DMS153 (cell line): ENCODE data around the gene HS1BP3.

Experiments used
- DNase-seq: peaks from one replicate; lab custom pipeline; 2025; lab: John Stamatoyannopoulos, UW

HS1BP3 gene

GRCh38 chr2:20584399-20585358 lies 66.2 kb downstream of the HS1BP3 start:
- DNase-seq = no peak

GRCh38 chr2:20584045-20584398 lies 66.9 kb downstream of the HS1BP3 start:
- DNase-seq = no peak

DNA sequence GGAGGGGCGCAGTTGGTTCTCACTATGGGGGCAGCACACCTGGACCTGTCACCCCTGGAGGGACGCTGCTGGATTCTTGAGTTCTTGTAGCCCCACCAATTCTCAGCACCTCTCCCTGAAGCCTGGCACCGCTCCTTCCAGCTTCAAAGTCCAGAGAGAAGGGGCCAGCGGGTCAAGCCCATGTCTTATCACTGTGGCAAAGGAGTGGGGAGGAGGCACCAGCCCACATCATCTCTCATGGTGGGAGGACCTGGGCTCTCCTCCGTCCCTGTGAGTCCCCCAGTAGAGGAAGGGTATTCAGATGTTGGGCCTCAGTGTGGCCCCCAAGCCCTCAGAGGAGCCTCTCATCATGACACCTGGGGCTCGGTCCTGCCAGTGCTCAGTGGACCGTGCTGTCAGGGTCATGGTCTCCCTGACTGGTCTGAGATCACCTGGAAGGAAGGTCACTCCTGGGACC lies 67.4 kb downstream of the HS1BP3 start:
- no peak for DNase-seq

GRCh38 chr2:20582600-20583221 lies 68.2 kb downstream of the HS1BP3 start:
- no peak for DNase-seq

- no peak for DNase-seq
These were observed 70.0 kb downstream of the HS1BP3 start for GRCh38 chr2:20580690-20581437.

GRCh38 chr2:20579866-20580265 lies 71.0 kb downstream of the HS1BP3 start:
- DNase-seq = no peak

GRCh38 chr2:20578895-20579825 lies 71.7 kb downstream of the HS1BP3 start:
- DNase-seq = peak; percentile 39

GRCh38 chr2:20578266-20578894 lies 72.5 kb downstream of the HS1BP3 start:
- DNase-seq = no peak

DNA sequence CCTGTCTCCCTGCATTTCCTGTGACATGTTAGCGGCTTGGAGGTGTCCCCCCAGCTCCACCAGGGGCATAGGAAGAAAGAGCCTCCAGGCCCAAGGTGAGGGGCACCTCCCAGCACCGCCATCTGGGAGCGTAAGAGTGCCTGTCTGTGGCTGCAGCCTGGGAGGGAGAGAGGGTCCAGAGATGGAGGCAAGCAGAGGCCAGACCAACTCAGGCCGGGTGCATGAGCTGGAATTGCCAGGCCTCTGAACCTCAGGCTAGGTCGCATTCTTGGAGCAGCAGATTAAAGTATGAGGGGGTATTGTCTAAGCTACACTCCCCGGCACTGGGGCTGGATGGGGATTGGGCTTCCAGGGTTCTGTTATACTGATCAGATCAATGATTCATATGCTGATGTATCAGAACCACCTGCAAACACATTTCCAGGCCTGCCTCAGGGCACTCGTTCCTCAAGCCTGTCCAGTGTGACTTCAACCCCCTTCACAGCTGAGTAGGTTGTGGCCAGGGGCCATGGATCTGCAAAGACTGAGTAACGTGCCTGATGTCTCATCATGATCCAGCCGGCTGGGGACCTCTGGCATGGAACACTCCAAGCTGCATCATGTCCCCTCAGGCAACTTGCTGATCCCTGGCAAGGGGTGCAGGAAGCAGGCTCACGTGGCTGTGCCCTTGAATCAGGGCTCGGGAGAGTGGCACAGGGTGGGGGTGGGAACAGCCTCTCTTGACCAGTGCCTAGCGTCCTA lies 73.2 kb downstream of the HS1BP3 start:
- DNase-seq = no peak

GRCh38 chr2:20576598-20577115 lies 74.2 kb downstream of the HS1BP3 start:
- DNase-seq = no peak

DNA sequence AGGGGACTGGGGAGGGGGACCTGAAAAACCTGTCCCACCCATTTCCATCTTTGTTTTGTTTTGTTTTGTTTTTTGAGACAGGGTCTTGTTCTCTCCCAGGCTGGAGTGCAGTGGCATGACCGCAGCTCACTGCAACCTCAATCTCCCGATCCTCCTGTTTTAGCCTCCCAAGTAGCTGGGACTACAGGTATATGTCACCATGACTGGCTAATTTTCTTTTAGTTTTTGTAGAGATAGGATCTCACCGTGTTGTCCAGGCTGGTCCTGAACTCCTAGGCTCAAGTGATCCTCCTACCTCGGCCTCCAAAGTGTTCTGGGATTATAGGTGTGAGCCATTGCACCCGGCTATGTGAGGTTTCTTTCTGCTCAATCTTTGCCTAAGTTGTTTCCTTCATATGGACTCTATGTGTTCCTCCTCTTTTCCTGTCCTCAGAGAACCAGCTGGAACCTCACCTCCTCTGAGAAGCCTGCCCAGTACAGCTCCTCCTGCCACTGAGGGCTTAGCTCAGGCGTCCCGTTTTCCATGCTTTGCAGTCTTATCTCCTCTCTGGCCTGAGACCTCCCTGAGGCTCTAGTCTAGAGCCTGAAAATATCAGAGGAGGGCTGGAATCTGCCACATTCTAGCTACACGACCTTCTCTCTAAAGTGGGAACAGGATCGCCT lies 74.8 kb downstream of the HS1BP3 start:
- DNase-seq = no peak

DNA sequence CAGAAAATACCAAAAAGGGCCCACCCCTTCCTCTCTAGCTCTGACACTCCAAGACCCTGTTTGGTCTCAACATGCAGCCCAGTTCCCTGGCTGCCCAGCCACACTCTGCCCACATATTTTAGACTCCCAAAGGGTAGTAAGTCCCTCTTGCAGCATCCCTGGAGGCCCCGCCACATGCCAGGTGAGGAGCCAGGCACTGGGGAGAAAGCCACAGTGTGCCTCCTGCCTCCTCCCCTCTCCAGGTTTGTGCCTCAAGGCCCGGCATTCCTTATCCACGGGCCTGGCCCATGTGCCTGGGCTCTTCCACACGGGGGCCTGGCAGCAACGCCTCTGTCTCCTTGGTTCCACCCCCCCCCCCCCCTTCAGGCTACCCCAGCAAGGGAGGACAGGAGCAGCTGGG lies 75.5 kb downstream of the HS1BP3 start:
- DNase-seq = no peak

GRCh38 chr2:20574930-20575329 lies 76.0 kb downstream of the HS1BP3 start:
- DNase-seq = no peak

- DNase-seq = no peak
These were observed 76.4 kb downstream of the HS1BP3 start for GRCh38 chr2:20574423-20574911.

- DNase-seq = no peak
These were observed 77.1 kb downstream of the HS1BP3 start for GRCh38 chr2:20573620-20574422.

DNA sequence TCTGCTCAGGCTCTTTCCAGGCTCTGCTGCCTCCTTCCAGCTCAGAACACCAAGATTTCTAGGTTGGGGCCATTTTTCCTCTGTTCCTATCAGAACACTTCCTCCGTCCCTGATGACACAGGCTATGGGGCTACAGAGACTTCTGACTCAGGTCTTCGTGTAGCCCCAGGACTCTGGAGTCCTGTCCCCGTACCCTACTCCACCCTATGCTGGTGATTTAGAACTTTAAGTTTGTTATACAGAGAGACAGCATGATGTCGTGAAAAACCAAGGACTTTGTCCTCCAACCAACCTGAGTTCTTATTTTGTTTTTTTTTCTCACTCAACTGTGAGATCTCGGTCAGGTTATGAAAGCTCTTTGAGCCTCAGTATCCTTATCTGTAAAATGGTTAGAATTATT lies 78.7 kb downstream of the HS1BP3 start:
- DNase-seq = no peak

GRCh38 chr2:20571644-20572215 lies 79.2 kb downstream of the HS1BP3 start:
- no peak for DNase-seq

- DNase-seq = no peak
These were observed 79.7 kb downstream of the HS1BP3 start for GRCh38 chr2:20571231-20571630.
